Osteoblast (primary cell): ENCODE results near the gene PMIS2. TPM values are rescaled to one million over a fixed set of nuclear protein-coding genes. Genes with fewer than 3 reads are reported as not detected.

ENCODE experiments used
- DNase-seq: peaks from one replicate; pipeline ENCODE4 v3.0.0; 2011; ENCODE audit warnings: low spot score, mixed read lengths; ENCODE audit not compliant: insufficient read length; ENCODE audit errors: missing footprints
- H2AFZ ChIP-seq: 2 replicates; pipeline ENCODE4 v1.6.0; 2011; ENCODE audit warnings: mild to moderate bottlenecking, low read length
- H3K27ac ChIP-seq: 2 replicates; pipeline ENCODE4 v1.5.1; 2011; ENCODE audit warnings: mild to moderate bottlenecking, low read depth, low read length, moderate library complexity
- H3K27me3 ChIP-seq: 2 replicates; pipeline ENCODE4 v1.6.0; 2012; ENCODE audit warnings: mild to moderate bottlenecking, control low read depth, inconsistent platforms, low read length, moderate library complexity; ENCODE audit not compliant: insufficient read depth
- H3K36me3 ChIP-seq: 2 replicates; pipeline ENCODE4 v1.5.1; 2011; ENCODE audit warnings: mild to moderate bottlenecking, low read length, control low read depth, moderate library complexity; ENCODE audit not compliant: insufficient read depth
- H3K4me1 ChIP-seq: 2 replicates; pipeline ENCODE4 v1.5.1; 2011; ENCODE audit warnings: mild to moderate bottlenecking, low read length, control low read depth, moderate library complexity; ENCODE audit not compliant: insufficient read depth
- H3K4me2 ChIP-seq: 2 replicates; pipeline ENCODE4 v1.6.0; 2011; ENCODE audit warnings: mild to moderate bottlenecking, low read length; ENCODE audit not compliant: insufficient read depth
- H3K4me3 ChIP-seq: fragments of 200-600 bp; sonication (generic); 3 replicates; pipeline ENCODE4 v1.5.1; 2012; ENCODE audit warnings: mild to moderate bottlenecking, low read length, inconsistent platforms; ENCODE audit not compliant: insufficient read depth
- H3K79me2 ChIP-seq: 2 replicates; pipeline ENCODE4 v1.6.0; 2012; ENCODE audit warnings: mild to moderate bottlenecking, low read length, control low read depth, inconsistent platforms; ENCODE audit not compliant: insufficient read depth
- H3K9me3 ChIP-seq: 2 replicates; pipeline ENCODE4 v1.5.1; 2011; ENCODE audit warnings: low read depth, low read length, control low read depth
- H4K20me1 ChIP-seq: 2 replicates; pipeline ENCODE4 v1.6.0; 2012; ENCODE audit warnings: mild to moderate bottlenecking, low read length, control low read depth; ENCODE audit not compliant: insufficient read depth
- total RNA-seq: library from RNA; depleted of rRNA; stranded (reverse); fragments of >200 nt; gene quantifications from 2 replicates; pipeline ENCODE4 v1.2.3, GENCODE V29; 2012
- TF ChIP-seq, protein P1 (sequence below): IDR thresholded peaks from 2 replicates; pipeline ENCODE4 v1.5.1; 2011; ENCODE audit warnings: mild to moderate bottlenecking, low read depth, low read length, moderate library complexity; ENCODE audit errors: extremely low read depth

PMIS2 gene
- total RNA-seq, 1 donor, result not detected

- no peaks in the 10 kb centered on the region for H3K9me3 ChIP-seq
- no peak overlapping the region for H3K27ac ChIP-seq
- H3K4me1 ChIP-seq, result no peaks in the 10 kb centered on the region
- no peaks in the 10 kb centered on the region for H3K36me3 ChIP-seq
- TF ChIP-seq, protein P1, sequence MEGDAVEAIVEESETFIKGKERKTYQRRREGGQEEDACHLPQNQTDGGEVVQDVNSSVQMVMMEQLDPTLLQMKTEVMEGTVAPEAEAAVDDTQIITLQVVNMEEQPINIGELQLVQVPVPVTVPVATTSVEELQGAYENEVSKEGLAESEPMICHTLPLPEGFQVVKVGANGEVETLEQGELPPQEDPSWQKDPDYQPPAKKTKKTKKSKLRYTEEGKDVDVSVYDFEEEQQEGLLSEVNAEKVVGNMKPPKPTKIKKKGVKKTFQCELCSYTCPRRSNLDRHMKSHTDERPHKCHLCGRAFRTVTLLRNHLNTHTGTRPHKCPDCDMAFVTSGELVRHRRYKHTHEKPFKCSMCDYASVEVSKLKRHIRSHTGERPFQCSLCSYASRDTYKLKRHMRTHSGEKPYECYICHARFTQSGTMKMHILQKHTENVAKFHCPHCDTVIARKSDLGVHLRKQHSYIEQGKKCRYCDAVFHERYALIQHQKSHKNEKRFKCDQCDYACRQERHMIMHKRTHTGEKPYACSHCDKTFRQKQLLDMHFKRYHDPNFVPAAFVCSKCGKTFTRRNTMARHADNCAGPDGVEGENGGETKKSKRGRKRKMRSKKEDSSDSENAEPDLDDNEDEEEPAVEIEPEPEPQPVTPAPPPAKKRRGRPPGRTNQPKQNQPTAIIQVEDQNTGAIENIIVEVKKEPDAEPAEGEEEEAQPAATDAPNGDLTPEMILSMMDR, result no peak
- peaks cover 15% of the 10 kb centered on the region for H3K27me3 ChIP-seq
- no peaks in the 10 kb centered on the region for H4K20me1 ChIP-seq
- no peak overlapping the region for H3K4me3 ChIP-seq
- H3K4me2 ChIP-seq, result no peak overlapping the region
- peak; percentile 58 for DNase-seq
- no peaks in the 10 kb centered on the region for H3K79me2 ChIP-seq
- H2AFZ ChIP-seq, result no peak overlapping the region
Observed at GRCh38 chr19:35559281-35559659, 26.7 kb upstream of the PMIS2 start.

GRCh38 chr19:35559781-35560180 is 26.2 kb upstream of the PMIS2 start:
- Histone ChIP-seq H3K9me3 (no peaks in the 10 kb centered on the region), H3K36me3 (no peaks in the 10 kb centered on the region), H3K79me2 (no peaks in the 10 kb centered on the region), H2AFZ (no peak overlapping the region), H3K27me3 (peaks cover 15% of the 10 kb centered on the region), H3K27ac (no peak overlapping the region), H3K4me2 (no peak overlapping the region), H3K4me3 (no peak overlapping the region), H3K4me1 (no peaks in the 10 kb centered on the region), H4K20me1 (no peaks in the 10 kb centered on the region)
- TF ChIP-seq, protein P1, result no peak
- no peak for DNase-seq

- Histone ChIP-seq H3K79me2 (no peaks in the 10 kb centered on the region), H3K4me2 (no peak overlapping the region), H2AFZ (no peak overlapping the region), H4K20me1 (no peaks in the 10 kb centered on the region), H3K36me3 (no peaks in the 10 kb centered on the region), H3K4me3 (no peak overlapping the region), H3K27ac (no peak overlapping the region), H3K27me3 (peaks cover 15% of the 10 kb centered on the region), H3K4me1 (no peaks in the 10 kb centered on the region), H3K9me3 (no peaks in the 10 kb centered on the region)
- DNase-seq, result no peak
- TF ChIP-seq, protein P1, result no peak
Observed at GRCh38 chr19:35560271-35560670, 25.7 kb upstream of the PMIS2 start.

DNA sequence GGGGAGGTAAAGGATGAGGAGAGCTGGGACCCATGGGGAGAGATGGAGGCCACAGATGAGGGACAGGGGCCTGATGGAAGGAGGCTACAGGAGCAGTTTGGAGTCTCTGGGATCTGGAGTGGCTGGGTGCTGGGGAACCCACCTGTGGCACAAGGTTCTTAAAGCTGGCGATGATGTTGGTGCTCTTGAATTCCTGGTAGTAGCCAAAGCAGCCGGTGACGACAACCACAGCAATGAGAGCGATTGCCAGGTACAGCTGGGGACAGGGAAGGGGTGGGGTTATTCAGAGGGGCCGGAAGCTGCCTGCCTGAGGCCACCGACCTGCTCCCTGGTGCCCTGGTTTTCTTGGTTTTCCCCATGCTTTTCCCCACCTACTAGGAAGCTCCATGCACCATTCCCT is 25.3 kb upstream of the PMIS2 start:
- no peaks in the 10 kb centered on the region for H3K4me1 ChIP-seq
- no peak overlapping the region for H3K4me3 ChIP-seq
- H3K27ac ChIP-seq, result no peak overlapping the region
- H3K4me2 ChIP-seq, result no peak overlapping the region
- TF ChIP-seq, protein P1, result no peak
- H3K27me3 ChIP-seq, result peaks cover 15% of the 10 kb centered on the region
- H4K20me1 ChIP-seq, result no peaks in the 10 kb centered on the region
- H3K9me3 ChIP-seq, result no peaks in the 10 kb centered on the region
- DNase-seq, result no peak
- no peaks in the 10 kb centered on the region for H3K79me2 ChIP-seq
- no peaks in the 10 kb centered on the region for H3K36me3 ChIP-seq
- no peak overlapping the region for H2AFZ ChIP-seq
